Germinal center (tissue), 1 donor: ENCODE measurements around the gene IP6K1.
A peak's percentile ranks its signal among the peaks of the same experiment; 100 is the strongest.
"Not testable (repeated sequence)": the region's sequence is repeated elsewhere in the genome, so short reads cannot be mapped to it uniquely, and the experiment has no call there.

Experiments
- DNase-seq: peaks from one replicate; pipeline ENCODE4 v3.0.0; 2012; ENCODE audit warnings: mixed read lengths, low spot score

The IP6K1 gene

DNA sequence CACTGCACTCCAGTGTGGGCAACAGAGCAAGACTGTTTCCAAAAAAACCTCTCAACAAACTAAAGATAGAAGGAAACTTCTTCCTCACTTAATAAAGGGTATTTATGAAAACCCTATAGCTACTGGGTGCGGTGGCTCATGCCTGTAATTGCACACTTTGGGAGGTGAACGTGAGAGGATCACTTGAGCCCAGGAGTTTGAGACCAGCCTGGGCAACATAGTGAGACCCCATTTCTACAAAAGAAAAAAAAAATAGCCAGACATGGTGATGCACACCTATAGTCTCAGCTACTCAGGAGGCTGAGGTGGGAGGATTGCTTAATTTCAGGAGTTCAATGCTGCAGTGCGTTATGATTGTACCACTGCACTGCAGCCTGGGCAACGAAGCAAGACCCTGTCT lies 22.4 kb downstream of the IP6K1 start:
- no peak for DNase-seq

GRCh38 chr3:49761661-49762060 lies 24.7 kb downstream of the IP6K1 start:
- DNase-seq, result no peak

DNA sequence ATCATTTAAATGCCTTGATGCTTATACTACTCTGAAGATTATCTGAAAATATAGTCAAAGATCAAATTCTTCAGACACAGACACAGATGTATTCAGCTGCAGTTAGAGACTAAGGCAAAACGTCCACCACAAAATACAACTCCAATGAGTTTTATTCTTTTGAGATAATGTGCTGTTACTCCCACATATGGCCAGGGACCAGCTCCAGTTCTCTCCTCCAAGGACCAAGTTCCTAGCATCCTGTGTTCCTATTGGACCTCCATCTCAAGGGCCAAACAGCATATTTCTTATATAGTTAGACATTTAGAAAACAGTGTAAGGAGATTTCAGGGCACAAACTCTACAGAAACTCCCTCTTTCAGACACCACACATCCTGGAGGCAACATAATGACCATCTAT lies 27.1 kb downstream of the IP6K1 start:
- DNase-seq, result no peak

DNA sequence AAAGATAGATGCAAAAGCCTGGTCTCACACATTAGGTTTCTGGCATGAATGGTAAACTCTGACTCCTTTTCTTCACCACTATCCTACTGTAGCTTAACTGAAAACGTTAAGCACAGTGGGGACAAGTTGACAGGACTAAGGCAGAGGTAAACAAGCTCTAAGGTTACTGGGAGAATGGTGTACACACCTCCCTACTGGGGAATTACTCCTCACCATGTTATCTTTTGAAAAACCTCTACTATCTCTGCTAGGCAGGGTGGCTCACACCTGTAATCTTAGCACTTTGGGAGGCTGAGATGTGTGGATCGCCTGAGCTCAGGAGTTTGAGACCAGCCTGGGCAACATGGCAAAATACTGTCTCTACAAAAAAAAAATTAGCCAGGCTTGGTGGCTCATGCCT lies 29.1 kb downstream of the IP6K1 start:
- DNase-seq, result no peak

GRCh38 chr3:49756036-49756435 lies 30.3 kb downstream of the IP6K1 start:
- no peak for DNase-seq

DNA sequence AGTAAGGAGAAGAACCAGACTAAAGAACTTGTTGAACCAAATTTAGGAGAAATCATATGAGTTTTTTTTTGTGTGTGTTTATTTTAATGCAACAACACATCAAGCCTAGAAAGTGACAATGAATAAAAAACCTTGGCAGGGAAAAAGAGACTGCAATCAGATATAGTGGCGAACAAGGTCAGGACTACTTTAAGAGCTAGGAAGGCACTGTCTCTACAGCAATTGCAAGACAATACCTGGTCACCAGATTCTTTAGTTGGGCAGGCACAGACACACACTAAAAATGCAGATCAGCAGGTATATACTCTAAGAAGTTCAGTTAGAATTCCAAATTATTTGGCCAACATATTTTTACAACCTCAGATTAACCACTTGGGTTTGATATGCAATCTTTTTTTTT lies 31.8 kb downstream of the IP6K1 start:
- DNase-seq, result no peak

DNA sequence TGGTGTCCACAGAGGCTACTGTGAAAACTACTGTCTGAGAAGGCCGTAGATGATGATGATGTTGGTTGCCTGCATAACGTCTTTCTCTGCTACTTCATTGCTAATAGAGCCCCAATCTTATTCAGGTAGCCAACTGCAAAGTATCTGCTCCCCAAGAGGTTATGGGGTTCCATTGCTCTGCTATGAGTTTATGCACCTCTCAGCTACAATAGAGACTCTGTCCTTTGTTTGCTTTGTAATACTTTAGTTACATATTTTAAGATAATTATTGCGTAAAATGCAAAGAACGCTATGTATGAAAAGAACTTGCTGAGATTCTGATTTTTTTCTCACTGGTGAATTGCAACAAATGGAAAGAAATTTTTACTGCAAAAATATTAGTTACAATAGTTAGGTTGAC lies 34.8 kb downstream of the IP6K1 start:
- DNase-seq, result no peak

DNA sequence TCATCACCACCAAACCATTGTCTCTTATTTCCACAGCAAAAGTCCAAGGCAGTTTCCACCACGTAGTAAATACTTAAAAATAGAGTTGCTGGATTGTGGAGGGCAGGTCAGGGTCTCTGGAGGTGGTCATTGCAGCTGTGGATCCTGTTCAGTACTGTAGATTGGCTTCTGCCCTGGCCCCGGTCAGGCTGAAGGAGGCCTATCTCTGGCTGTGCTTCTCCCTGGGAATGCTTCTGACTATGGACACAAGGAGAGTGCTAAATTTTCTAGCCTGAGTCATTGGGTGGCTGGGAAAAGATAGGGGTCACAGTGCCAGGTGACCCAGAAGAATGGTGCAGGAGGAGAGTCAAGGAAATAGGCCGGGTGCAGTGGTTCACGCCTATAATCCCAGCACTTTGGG lies 36.3 kb downstream of the IP6K1 start:
- DNase-seq, result no peak

DNA sequence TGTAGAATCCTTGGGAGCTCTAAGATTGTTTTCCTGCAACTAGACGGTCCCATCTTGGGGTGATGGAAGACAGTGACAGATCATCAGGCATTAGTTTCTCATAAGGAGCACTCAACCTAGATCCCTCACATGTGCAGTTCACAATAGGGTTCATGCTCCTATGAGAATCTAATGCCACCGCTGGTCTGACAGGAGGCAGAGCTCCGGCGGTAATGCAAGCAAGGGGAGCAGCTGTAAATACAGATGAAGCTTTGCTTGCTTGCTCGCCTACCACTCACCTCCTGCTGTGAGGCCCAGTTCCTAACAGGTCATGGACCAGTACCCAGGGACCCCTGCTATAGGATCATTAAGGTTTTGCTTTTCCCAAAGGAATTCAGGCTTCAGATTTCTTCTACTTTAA lies 37.5 kb downstream of the IP6K1 start:
- not testable (repeated sequence) for DNase-seq

DNA sequence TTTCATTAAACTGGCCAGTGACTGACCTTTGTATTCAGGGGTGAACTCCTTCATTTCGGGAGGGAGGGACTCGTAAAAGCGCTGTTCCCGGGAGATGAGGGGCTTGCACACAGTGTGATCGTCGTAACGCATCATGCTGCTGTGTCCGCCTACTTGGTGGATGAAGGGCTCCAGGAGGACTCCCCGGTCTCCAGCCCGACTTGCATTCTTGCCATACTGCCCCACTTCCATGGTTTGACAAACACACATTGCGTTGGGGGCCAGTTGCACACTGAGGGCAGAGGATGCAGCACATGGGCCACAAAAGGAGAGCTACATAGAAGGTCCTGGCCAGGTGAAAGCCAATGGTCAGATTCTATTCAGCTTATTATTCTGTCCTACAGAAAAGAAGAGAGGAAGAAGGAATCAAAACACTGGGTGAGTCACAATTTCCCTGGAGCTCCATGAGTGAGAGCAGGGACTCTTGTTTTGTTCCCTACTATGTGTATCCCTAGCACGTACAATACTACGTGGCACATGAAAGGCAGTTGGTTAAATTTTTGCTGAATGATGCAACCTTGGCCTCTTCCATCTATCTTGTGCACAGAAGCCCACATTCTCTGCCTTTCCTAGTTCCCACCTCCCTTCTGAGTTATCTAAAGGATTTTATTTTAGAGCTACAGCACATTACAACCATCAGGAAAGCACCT lies 38.4 kb downstream of the IP6K1 start:
- DNase-seq, result no peak

GRCh38 chr3:49745986-49746385 lies 40.4 kb downstream of the IP6K1 start:
- DNase-seq, result no peak

- no peak for DNase-seq
These were observed 45.9 kb downstream of the IP6K1 start for GRCh38 chr3:49740427-49740826.

GRCh38 chr3:49738067-49738713 lies 48.2 kb downstream of the IP6K1 start:
- no peak for DNase-seq

- DNase-seq, result no peak
These were observed 51.6 kb downstream of the IP6K1 start for GRCh38 chr3:49734752-49735151.

DNA sequence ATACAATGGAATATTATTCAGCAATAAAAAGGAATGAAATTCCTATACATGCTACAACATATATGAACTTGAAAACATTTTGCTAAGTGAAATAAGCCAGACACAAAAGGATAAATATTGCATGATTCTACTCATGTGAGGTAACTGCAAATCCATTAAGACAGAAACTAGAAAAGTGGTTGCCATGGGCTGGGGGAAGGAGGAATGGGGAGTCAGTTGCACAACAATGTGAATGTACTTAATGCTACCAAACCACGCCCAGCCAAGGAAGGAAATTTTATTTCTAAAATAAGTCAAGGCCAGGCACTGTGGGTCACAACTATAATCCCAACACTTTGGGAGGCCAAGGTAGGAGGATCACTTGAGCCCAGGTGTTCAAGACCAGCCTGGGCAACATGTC lies 52.8 kb downstream of the IP6K1 start:
- no peak for DNase-seq

GRCh38 chr3:49732597-49732996 lies 53.7 kb downstream of the IP6K1 start:
- no peak for DNase-seq

GRCh38 chr3:49729966-49730609 lies 56.3 kb downstream of the IP6K1 start:
- no peak for DNase-seq

GRCh38 chr3:49727924-49728361 lies 58.4 kb downstream of the IP6K1 start:
- DNase-seq, result no peak

DNA sequence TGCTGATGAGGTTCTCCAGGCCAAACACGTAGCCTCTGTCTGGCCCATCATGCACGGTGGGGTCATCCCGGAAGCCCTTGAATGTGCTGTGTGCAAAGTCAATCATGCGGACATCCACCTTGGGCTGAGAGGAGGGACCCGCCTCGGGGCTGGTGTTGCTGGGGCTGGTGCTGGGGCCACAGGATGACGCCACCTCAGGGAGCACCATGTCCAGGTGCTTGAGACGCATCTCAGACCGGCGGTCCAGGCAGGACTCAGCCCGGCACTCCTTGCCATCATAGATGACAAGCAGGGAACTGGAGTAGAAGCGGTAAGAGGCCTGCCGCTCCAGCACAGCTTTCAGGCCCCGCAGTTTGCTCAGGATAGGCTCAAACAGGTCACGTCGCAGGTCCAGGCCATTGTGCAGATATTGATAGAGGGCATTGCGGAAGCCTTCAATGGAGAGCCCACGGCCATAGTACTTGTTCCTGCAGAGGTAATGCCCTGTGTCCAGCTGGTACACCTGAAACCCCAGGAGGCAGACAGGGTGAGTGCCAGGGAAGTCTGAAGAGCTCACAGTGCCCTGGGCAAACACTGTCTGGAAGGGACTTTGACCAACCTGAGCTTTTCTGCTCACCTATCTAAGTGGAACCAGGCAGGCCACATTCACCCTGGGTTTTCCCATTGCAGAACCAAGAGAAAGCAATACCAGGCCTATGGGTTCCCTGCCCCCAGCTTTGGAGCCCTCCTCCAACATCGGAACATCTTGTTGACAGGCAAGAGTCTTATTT lies 59.0 kb downstream of the IP6K1 start:
- peak; percentile 54 for DNase-seq

DNA sequence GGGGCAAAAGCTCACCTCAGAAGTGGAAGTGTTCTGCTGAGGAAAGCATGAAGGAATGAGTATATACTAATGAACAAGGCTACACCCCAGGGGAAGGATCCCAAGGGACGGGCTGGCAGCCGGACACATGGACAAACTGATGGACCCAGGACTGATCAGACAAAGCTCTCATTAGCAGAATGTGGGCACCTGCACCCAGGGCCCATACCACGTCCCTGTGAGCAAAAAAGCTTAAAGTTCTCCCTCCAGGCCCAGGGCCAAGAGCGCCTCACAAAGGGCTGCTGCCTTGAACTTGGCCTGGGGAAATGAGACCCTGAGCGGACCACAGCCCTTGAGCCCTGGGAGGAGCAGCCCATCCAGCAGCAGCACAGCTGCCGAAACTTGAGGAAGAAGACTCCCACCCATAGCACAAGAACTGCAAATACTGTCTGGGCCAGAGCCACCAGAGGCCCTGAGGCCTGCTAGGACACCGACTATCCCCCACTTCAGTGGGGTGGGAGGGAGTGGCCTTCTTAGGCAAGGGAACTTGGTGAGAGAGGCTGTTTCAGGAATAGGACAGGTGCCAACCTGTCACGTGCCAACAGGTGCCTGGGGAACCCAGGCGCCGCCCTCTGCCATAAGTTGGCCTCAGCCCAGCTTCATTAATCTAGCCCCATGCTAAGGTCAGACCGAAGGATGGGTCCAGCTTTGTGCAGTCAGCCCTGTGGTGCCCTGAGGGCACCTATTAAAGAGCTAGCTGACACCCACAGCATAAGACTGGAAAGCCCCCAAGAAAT lies 60.2 kb downstream of the IP6K1 start:
- no peak for DNase-seq

GRCh38 chr3:49724586-49724985 lies 61.8 kb downstream of the IP6K1 start:
- DNase-seq, result peak; percentile 50
